ENCODE measurements around the gene OSBPL6.

- TF ChIP-seq SAFB2 (IDR thresholded peaks at IDR 0.05; ENCODE audit: borderline replicate concordance, low read depth, low read length, severe bottlenecking) (no peak), AFF4 (CRISPR knock-in tag; IDR thresholded peaks at IDR 0.05) (no peak), PATZ1 (CRISPR knock-in tag; IDR thresholded peaks at IDR 0.05; ENCODE audit: borderline replicate concordance) (no peak), CHAMP1 (IDR thresholded peaks at IDR 0.05) (no peak)
Observed at GRCh38 chr2:178152542-178152941, 41.8 kb upstream of the OSBPL6 start.
